ENCODE results near the gene LRMDA.

- TF ChIP-seq CTCF (conservative IDR thresholded peaks at IDR 0.05; ENCODE audit: low read length) (no peak), EZH2phosphoT487 (IDR thresholded peaks at IDR 0.05; ENCODE audit: borderline replicate concordance, low read depth, low read length) (no peak)
These were observed 834.2 kb downstream of the LRMDA start for GRCh38 chr10:76265441-76266113.

All from OCI-LY7 (cell line).